GM18868 (cell line): Measurements from ENCODE around the gene GPX3.

ENCODE experiments used
- ATAC-seq: cut with Tn5 transposase; IDR thresholded peaks from one replicate; pipeline ENCODE4 v1.9.1; 2021; ENCODE audit warnings: mild to moderate bottlenecking, moderate library complexity; ENCODE audit not compliant: unreplicated experiment

GPX3 gene

DNA sequence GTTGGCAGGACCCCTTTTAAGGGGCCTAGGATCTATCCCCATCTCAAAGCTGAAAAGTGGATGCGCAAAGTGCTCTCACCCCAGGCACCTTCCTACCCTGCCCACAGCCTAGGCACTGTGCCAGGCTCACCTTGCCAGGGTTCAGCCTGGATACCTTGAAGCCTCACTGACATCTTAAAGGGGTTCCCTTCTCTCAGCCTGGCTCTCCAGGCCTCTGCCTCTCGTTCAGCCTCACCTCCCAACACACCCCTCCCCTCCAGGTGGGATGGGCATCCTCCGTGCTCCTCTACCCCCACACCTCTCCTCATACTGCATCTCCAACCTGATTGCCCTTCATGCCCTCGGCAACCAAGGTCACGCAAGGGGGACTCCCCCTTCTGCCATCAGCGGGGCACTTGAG is 34.9 kb downstream of the GPX3 start:
- no peak for ATAC-seq

DNA sequence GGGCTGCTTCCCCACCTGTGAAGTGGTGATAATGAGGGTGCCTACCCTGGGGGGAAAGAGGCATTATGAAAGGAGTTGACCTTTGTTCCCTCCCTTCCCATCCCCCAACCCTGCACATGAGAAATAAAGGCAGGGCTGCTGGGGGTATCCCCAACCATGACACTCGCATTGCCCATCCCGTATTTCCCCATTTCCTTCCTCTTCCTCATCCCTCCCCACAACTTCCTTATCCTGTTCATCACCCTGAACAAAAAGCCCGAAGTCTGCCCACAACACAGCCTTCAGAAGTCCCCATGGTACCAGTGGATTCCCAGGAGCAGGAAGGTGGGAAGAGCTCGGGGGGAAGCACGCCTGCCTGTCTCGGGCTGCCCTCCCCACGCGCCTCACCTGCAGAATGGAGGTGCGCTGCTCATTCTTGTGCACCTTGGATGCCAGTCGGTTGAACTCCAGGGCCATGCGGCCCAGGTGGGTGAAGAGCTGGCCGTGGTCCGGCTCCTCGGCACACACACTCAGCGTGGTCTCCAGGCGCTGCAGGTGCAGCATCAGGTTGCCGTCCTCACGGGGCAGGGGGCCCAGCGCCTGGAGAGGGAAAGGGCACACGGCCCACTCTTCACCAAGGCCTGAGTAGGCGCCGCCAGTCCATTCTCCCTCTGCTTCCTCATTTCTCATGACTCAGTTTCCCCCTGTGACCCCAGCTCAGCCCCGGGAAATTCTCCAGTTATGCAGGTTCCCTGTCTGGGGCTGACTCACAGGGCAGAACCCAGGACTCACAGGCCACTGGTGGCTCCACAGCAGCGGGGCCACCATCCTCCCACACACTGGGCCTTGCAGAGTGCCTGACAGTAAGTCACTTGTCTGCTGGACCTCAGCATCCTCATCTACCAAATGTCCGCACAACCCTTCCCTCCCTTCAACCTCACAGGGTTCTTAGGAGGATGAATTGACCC is 36.3 kb downstream of the GPX3 start:
- ATAC-seq = no peak

DNA sequence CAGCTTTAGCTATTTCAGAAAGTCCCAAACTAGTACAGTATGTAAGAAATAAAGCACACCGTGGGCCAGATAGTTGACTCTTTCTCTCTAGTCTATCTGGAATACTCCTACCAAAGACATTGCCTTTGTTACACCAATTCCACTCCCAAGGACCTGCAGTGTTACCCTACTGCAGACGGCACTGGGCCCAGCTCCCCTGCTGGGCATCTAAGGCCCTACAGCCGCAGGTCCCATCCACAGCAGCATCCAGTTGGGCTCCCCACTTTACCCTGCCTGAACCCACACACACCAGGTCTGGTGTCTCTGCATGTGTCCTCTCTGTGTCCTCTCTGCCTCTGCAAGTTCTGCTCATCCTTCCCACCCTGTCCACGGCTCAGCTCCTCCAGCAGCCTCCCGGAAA is 37.9 kb downstream of the GPX3 start:
- ATAC-seq = no peak

DNA sequence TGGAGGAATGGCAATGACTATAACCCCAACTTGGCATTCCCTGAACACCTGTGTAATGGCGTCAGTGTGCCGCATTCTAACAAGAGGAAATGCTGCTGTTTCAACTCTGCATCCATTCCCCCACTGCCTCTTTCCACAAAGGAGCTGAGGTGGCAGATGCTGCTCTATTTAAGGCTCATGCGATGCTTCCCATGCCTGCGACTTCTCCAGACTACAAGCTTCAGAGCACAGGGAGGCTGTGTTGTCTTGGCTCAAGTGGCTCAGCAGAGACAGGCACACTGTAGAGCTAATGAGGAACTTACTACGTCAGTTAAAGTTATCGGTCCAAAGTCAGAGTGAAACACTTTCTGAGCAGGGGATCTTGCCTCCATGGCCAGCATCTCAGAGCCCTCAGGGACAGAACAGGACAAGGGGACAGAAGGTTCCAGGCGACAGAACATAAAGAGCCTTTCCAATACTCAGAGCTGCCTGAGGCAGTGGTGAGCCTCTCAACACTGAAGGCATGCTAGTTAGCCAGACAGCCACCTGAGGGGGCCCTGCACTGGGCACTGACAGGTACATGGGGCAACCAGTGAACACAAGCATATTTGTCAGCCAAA is 38.6 kb downstream of the GPX3 start:
- ATAC-seq = peak; percentile 27

DNA sequence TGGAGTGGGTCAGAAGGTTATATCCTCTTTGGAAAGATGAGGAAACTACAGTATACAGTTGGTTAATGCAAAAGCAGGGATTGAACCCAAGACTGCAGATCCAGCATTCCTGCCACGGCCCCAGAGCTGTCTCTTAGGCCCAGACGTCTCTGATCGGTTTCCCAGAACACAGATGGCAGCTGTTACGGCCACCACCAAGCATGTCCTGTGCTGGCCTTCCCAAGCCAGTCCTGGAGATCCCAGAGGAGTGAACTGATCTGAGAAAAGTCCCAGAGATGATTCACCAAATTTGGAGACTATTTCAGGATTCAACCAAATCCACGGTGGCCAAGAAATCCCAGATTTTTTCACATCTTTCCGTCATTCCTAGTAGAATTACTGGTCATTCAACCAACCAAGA is 40.4 kb downstream of the GPX3 start:
- no peak for ATAC-seq

DNA sequence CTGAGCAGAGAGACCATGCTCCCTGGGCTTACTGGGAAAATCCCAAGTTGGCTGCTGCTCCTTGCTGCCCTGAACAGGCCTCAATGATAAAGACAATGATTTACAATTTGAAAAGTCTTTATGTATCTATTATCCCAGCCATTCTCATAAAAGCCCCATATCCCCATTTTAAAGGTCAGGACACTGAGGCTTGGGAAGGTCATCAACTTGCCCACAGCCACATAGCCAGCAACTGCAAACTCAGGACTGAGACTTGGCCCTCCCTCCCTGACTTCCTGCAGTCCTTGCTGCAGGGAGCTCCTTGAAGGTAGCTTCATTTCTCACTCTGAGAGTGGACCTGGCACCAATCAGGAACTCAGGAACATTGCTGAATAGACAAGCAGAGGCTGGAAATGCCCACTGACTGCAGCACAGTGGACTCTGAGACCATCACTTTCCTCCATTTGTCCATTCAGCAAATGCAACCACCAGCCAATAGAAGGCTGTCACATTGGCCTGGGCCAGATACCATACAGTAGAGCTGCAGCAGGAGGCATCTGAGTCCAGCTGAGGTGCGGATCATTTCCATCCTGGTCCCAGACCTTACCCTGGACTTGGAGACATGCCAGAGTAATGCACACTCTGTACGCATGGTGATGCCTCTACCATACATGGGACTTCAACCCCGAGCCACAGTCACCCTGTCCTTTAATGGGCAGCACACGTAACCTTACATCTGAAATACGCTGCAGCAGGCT is 42.2 kb downstream of the GPX3 start:
- ATAC-seq = no peak

DNA sequence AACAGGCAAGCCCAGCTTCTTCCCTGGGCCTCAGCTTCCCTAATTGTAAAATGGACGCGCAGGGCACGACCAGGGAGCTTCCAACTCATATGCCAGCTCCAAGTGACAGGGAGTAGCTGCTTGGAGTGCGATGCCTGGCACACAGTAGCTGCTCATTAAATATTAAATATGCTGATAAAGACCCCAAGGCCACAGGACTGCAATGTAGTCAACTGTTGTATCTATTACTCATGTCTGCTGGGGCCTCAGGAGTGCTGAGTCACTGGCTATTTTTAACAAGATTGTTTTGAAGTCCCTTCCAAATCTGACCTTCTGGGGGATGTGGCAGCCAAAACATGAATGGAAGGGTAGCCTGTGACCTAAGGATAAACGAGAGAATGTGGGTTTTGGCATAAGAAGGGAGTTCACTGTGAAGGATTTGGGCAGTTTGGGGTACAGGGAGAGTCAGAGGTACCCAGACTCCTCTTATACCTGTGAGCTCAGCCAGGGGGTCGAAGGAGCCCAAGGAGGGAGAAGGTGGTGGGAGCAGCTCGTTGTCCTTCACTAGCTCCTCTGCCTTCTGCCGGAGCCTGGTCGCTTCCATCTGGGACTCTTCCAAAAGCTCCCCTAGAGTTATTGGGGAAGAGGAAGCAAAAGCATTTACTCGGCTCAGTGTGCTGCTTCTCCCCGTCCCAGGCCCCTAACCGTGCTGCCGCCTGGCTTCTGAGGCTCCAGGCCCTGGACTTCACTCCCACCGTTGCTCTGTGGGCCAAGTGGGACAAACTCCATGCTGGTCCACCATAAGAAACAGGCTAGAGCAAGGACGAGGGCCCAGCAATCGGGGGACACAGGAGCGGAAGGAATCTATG is 43.0 kb downstream of the GPX3 start:
- no peak for ATAC-seq

DNA sequence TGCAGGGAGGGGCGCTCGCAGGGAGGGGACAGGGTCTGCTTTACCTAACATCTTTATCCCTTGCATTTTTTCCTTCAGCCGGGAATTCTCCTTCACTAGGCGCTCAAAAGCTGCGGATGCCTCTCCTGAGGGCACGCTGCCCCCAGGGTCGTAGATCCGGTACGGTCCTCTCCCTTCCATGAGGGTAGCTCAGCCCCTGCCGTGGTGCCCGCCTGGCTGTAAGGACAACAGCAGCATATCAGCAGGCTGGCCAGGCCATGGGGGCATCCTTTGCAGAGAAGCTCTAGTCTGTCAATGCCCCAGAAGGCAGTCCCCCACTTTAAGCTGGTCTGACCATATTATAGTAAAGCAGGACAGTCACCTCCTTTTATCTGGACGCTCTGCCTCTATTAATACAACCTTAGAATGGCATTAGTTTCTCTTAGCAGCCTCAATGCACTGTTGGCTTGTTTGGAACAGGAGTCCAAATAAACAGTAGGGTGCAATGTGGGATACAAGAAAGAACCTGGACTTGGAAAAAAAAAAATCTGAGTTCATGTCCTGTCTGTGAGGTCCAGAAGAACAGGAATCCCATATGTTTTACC is 44.6 kb downstream of the GPX3 start:
- no peak for ATAC-seq

DNA sequence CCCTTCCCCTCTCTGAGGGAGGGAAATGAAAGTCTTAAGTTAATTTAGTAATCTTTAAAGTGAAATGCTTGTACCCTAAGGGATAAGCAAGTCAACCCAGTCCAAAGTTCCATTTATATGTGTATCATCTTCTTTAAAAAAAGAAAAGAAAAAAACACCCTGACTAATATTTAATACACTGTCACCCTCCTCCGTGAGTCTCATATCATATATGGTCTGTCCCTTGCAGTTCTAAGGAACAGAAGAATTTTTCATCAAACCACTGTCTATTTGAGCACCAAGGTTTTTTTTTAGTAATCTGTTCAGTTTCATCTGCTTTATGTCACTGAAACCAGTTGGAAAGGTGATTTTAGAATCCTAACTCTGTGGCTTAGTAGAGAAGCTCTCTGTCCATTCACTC is 45.2 kb downstream of the GPX3 start:
- no peak for ATAC-seq

DNA sequence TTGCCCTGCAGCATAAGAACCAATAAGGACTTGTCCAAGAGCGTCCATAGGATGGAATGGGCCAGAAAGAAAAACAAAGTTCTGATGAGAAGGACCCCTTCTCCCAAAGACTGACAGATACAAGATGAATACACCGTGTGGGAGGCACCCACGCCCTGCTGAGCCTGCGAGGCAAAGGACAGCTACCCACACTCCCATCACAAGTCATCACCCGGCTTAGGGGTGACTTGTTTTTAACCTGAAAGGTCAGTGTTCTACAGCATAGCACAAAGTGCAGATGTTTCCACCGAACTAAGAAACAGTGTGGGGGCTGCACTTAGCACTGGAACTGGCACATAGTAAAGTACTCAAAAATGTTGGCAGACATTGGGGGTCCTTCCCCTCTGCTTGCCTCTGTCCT is 46.5 kb downstream of the GPX3 start:
- ATAC-seq = no peak

DNA sequence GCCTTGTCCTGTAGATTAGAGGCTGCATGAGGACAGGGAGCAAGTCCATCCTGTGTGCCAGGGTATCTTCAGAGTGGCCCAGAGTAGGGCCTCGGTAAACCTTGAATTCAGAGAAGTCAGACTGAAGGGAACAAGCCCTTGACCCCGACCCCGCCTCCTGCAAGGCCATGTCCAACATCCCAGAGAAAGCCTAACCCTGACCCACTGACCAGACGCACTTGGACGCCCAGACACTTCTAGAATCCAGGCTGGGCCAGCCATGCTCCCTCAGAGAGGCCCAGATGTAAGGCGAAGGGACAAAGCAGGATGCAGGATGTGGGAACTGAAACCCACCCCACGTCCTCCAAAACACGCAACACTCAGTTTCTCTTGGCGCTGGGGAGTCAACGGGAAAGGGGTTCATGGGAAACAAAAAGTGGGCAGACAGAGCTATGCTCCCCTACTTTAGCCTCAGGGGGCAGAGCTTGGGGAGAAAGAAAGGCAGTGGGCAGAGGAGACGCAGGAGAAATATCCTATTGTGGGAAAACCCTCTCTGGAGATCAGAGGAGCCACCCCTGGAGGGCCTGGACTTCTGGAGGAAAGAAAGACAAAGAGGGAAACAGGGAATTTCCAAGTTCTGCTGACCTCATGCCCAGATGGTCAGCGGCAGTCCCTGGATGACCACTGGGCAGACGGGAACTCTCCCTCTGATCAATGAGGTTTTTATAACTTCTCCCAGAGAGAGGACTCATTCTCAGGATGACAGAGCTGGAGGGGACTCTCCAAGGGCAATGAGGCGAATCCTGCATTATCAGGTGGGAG is 47.4 kb downstream of the GPX3 start:
- ATAC-seq = peak; percentile 37

DNA sequence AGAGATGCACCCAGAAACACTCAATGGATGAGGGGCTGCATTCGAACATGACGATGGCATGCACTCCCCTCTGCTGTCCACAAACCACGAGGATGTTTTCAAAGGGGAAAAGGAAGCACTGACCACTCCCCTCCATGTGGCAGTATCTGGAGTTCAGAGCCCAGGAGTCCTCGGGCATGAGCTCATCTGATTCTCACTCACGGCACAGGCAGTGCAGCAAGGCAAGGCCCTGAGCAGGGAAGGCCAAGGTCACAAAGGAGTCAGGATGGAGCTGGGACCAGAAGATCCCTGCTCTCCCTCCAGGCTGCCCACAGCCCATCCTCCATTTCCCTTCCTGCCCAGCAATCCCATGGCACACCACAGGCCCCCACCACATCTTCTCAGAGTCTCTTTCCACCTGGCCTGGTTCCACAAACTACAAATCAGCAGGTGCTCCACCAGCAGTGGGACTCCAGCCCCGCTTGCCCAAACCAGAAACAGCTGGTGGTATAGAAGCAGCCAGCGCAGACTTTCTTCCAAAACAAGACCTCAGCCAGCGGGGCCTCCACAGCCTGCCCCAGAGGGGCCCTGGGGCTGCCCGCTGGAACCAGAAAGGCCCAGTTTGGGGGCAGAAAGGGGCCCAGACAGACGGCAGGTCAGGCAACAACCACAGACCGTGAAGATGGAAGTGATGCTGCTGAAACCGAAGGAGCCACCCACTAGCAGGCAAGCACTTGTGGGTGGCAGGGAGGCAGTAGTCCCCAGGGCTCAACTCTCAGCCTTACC is 48.2 kb downstream of the GPX3 start:
- peak; percentile 68 for ATAC-seq

DNA sequence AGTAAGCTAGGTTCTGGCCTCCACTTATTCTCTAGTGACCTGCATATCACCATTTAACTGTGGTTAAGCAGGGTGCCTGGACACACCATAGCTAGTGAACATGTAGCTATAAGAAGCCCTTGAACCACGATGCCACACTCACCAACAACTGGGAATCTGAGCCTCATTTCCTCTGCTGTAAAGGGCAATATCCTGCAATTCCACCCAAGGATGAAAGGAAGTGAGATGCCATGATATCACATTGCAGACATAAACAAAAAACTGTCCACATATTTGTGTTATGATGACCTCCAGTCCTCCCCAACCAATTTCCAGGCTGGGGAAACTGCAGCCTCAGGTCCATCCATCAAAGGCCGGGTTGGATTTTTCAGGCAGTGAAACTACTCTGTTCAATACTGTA is 50.1 kb downstream of the GPX3 start:
- no peak for ATAC-seq

DNA sequence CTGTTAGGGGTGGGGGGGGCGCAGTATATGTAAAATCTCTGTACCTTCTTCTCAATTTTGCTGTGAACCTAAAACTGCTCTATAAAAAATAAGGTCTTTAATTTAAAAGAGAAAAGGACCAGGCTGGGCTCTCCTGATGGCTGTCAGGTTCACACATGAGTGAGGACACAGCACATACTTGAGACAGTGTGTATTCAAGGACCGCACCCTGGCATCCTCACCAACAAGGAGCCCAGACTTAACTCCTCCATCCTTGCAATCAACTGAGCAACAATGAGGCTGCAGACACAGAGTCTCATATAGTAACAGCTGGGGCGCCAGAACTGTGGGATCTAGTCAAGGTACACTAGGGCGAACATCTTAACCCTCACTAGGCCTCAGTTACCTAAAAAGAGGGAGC is 50.6 kb downstream of the GPX3 start:
- ATAC-seq = no peak

DNA sequence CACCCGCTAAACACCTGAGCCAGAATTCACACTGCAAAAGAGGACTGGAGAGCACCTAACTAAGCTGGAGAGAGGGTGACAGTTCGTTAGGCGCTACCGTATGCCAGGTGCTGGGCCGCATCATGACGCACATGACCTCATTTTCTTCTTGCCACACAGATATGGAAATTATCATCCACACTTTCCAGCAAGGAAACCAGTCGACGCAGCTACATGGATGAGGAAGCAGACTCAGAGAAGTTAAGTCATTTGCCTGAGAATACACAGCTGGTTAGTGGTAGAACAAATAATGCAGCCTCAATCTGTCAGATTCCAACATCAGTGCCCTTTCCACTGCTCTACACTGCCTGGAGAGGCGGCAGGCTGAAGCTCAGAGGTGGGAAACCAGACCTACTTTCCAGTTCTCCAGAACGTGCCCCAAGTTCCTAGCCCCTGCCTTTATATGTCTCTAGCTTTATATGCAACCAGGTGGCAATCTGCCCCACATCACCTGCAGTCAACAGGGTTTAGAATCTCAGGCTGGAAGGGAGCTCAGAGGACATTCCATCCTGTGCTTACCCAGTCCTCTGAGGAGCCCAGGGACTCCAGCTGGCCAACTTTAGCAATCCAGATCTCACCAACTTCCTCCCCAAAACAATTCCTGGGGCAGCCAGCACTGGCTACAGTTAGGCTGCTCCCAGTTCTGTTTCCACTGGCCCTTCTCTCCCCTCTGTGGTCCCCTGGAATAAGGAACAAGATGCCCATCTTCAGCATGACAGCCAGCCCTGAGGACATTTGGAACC is 51.6 kb downstream of the GPX3 start:
- ATAC-seq = no peak

DNA sequence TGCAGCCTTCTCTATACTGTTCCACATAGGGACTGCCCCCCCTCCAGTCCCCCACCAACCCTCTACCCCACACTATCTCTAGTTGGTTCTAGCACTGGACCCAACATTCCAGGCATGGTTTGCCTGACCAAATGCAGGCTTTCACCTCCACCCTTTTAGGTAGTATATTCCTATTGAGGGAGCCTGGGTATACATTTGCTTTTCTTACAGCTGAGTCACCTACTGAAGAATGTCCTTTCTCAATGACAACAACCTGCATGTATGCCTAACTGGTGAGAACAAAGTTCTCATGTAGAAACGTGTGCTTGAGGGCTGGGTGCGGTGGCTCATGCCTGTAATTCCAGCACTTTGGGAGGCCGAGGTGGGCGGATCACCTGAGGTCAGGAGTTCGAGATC is 52.2 kb downstream of the GPX3 start:
- no peak for ATAC-seq

DNA sequence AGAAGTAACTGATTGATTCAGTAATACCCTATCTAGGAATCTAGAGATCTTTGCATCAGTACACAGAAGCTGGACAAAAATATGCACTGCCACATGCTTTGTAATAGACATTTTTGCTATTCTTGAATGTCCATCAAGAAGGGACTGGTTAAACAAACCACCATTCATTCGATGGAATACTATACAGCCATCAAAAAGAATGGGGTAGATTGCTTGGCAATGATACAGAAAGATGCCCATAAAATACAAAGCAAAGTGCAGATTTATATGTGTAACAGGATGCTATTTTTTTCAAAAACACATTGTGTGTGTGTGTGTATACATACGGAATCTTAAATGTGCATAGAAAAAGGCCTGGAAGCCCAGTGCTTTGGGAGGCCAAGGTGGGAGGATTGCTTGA is 52.9 kb downstream of the GPX3 start:
- no peak for ATAC-seq

DNA sequence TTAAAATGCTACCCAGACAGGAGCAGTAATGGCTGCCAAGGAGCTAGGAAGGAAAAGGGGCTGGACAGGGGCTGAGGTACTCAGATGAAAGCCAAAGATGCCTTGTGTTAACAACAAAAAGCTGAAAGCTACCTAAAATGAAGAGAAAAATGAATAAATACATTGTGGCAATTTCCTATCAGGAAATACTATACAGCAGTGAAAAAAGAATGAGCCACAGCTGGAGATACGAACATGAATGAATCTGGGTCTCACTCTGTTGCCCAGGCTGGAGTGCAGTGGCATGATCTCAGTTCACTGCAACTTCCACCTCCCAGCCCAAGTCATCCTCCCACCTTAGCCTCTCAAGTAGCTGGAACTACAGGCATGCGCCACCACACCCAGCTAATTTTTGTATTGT is 54.2 kb downstream of the GPX3 start:
- no peak for ATAC-seq
